Activated naive CD8-positive, alpha-beta T cell treated with anti-CD3 and anti-CD28 coated beads, Interleukin-2, amount 10 ng/mL, durations not matched to agents 7 days and 5 days (primary cell): ENCODE results near the gene CHADL. TPM values are rescaled to one million over a fixed set of nuclear protein-coding genes. Genes with fewer than 3 reads are reported as not detected.

Experiments used
- ATAC-seq: fragments of 150-1000 bp; cut with Tn5 transposase; one replicate; pipeline ENCODE4 v1.10.0; 2021; ENCODE audit warnings: low read depth, moderate library complexity
- POLR2A ChIA-PET: fragments of 350-600 bp; sonication (Branson Sonifier 250); formaldehyde crosslinking; loops from one replicate; lab custom pipeline; 2021; ENCODE audit warnings: antibody characterized with exemption; lab: Charles Lee
- DNase-seq: peaks from one replicate; pipeline ENCODE4 v3.0.0; 2021
- H3K27ac Mint-ChIP-seq: one replicate; pipeline ENCODE4 v1.8.0; 2022; ENCODE audit warnings: mild to moderate bottlenecking, mixed read lengths
- H3K27me3 Mint-ChIP-seq: one replicate; pipeline ENCODE4 v1.8.0; 2022; ENCODE audit warnings: mild to moderate bottlenecking, moderate library complexity, mixed read lengths
- H3K36me3 Mint-ChIP-seq: one replicate; pipeline ENCODE4 v1.8.0; 2021; ENCODE audit warnings: mild to moderate bottlenecking, mixed read lengths
- H3K4me1 Mint-ChIP-seq: one replicate; pipeline ENCODE4 v1.8.0; 2021; ENCODE audit warnings: mixed read lengths
- H3K4me3 Mint-ChIP-seq: one replicate; pipeline ENCODE4 v1.8.0; 2022; ENCODE audit warnings: mild to moderate bottlenecking, moderate library complexity, mixed read lengths
- H3K9me3 Mint-ChIP-seq: one replicate; pipeline ENCODE4 v1.8.0; 2021; ENCODE audit warnings: mixed read lengths
- total RNA-seq, 2 experiments: library from RNA; stranded (reverse); gene quantifications; one replicate each; pipeline ENCODE4 v1.2.3, GENCODE V29; 2021

CHADL gene
- under 1 TPM; 0.45 to 0.83 TPM for total RNA-seq

- H3K27ac Mint-ChIP-seq = peak within 1 kb of the TSS; percentile 58
These were observed at the start of gene CHADL for GRCh38 chr22:41240377-41241132. Gene CHADL, minus strand, starts transcription at chr22:41240931. Its CDS starts 50 bp downstream, at chr22:41240881.

GRCh38 chr22:41289671-41290070 is 48.9 kb upstream of the CHADL start:
- Mint-ChIP-seq H3K27me3 (no peaks in the 10 kb centered on the region), H3K36me3 (peaks cover 2% of the 10 kb centered on the region), H3K4me3 (no peak overlapping the region), H3K9me3 (no peaks in the 10 kb centered on the region), H3K4me1 (peaks cover 8% of the 10 kb centered on the region), H3K27ac (no peak overlapping the region)
- DNase-seq = no peak
- POLR2A ChIA-PET = interaction anchor here (0.7 to 5.3 kb wide), 2 partner anchors 13 to 832 kb away, joined by 4 to 80 read pairs; partner anchors contain the start of gene ZC3H7B
- no peak for ATAC-seq

More at GRCh38 chr22:41240377-41241132, at the start of gene CHADL:
- ATAC-seq (no peak), DNase-seq (no peak)
- POLR2A ChIA-PET = no interaction called here
- Mint-ChIP-seq H3K4me3 (no peak within 1 kb of the TSS), H3K4me1 (peaks cover 5% of the 10 kb centered on the region), H3K27me3 (no peaks in the 10 kb centered on the region), H3K9me3 (no peaks in the 10 kb centered on the region), H3K36me3 (peaks cover 4% of the 10 kb centered on the region)

- DNase-seq (no peak), ATAC-seq (no peak)
- Mint-ChIP-seq H3K36me3 (peaks cover 7% of the 10 kb centered on the region), H3K27ac (peak overlapping the region; percentile 92), H3K4me3 (peak overlapping the region; percentile 68), H3K4me1 (peaks cover 10% of the 10 kb centered on the region), H3K27me3 (no peaks in the 10 kb centered on the region), H3K9me3 (no peaks in the 10 kb centered on the region)
- POLR2A ChIA-PET = interaction anchor here (1.6 to 5.3 kb wide), 3 partner anchors 14 to 159 kb away, joined by 3 to 80 read pairs (median 15); partner anchors contain the start of genes TEF, TOB2 and ZC3H7B
These were observed 47.7 kb upstream of the CHADL start for GRCh38 chr22:41288245-41288946.

GRCh38 chr22:41286639-41287091 is 45.9 kb upstream of the CHADL start:
- ATAC-seq = peak; percentile 14
- POLR2A ChIA-PET = interaction anchor here (0.6 to 5.3 kb wide), 22 partner anchors 8 to 546 kb away, joined by 3 to 80 read pairs (median 6); partner anchors contain the start of genes ACO2, EP300, PHF5A and RBX1
- no peaks in the 10 kb centered on the region for H3K27me3 Mint-ChIP-seq

GRCh38 chr22:41285820-41286638 is 45.3 kb upstream of the CHADL start, which contains the start of gene RANGAP1:
Gene RANGAP1, minus strand, starts transcription at chr22:41286187. Its CDS starts 5,143 bp downstream, at chr22:41281044.
- peaks cover 18% of the 10 kb centered on the region for H3K4me1 Mint-ChIP-seq
- H3K4me3 Mint-ChIP-seq = peak within 1 kb of the TSS; percentile 95

More at GRCh38 chr22:41286639-41287091, 45.9 kb upstream of the CHADL start:
- Mint-ChIP-seq H3K9me3 (no peaks in the 10 kb centered on the region), H3K27ac (peak overlapping the region; percentile 96), H3K36me3 (peaks cover 11% of the 10 kb centered on the region), H3K4me1 (peaks cover 16% of the 10 kb centered on the region), H3K4me3 (peak overlapping the region; percentile 95)
- peak; percentile 55 for DNase-seq

GRCh38 chr22:41285441-41285819 is 44.7 kb upstream of the CHADL start:
- Mint-ChIP-seq H3K9me3 (no peaks in the 10 kb centered on the region), H3K36me3 (peaks cover 17% of the 10 kb centered on the region), H3K4me1 (peaks cover 21% of the 10 kb centered on the region), H3K27me3 (no peaks in the 10 kb centered on the region), H3K27ac (peak overlapping the region; percentile 96), H3K4me3 (peak overlapping the region; percentile 95)
- DNase-seq (peak; percentile 80), ATAC-seq (peak; percentile 37)
- POLR2A ChIA-PET = interaction anchor here (1.4 to 5.3 kb wide), 11 partner anchors 11 to 428 kb away, joined by 4 to 80 read pairs (median 8); partner anchors contain the start of genes ACO2, EP300, PHF5A and ST13

More at GRCh38 chr22:41285820-41286638, 45.3 kb upstream of the CHADL start, which contains the start of gene RANGAP1:
- no peaks in the 10 kb centered on the region for H3K27me3 Mint-ChIP-seq
- peaks cover 12% of the 10 kb centered on the region for H3K36me3 Mint-ChIP-seq
- DNase-seq (peak; percentile 96), ATAC-seq (peak; percentile 96)
- no peaks in the 10 kb centered on the region for H3K9me3 Mint-ChIP-seq
- H3K27ac Mint-ChIP-seq = peak within 1 kb of the TSS; percentile 96
- POLR2A ChIA-PET = interaction anchor here (0.6 to 5.3 kb wide), 23 partner anchors 8 to 547 kb away, joined by 3 to 80 read pairs (median 5); partner anchors contain the start of genes ACO2, EP300, PHF5A and PMM1

GRCh38 chr22:41284465-41284864 is 43.7 kb upstream of the CHADL start:
- POLR2A ChIA-PET = interaction anchor here (0.9 kb wide), 1 partner anchor 18 kb away, joined by 4 read pairs; no protein-coding TSS in a partner anchor
- no peak for DNase-seq
- H3K9me3 Mint-ChIP-seq = no peaks in the 10 kb centered on the region
- no peaks in the 10 kb centered on the region for H3K27me3 Mint-ChIP-seq
- peaks cover 21% of the 10 kb centered on the region for H3K4me1 Mint-ChIP-seq
- peak overlapping the region; percentile 96 for H3K27ac Mint-ChIP-seq
- H3K4me3 Mint-ChIP-seq = peak overlapping the region; percentile 95
- H3K36me3 Mint-ChIP-seq = peaks cover 17% of the 10 kb centered on the region
- no peak for ATAC-seq

GRCh38 chr22:41280854-41281253 is 40.1 kb upstream of the CHADL start:
- H3K4me3 Mint-ChIP-seq = no peak overlapping the region
- H3K36me3 Mint-ChIP-seq = peaks cover 31% of the 10 kb centered on the region
- H3K4me1 Mint-ChIP-seq = peaks cover 16% of the 10 kb centered on the region
- POLR2A ChIA-PET = interaction anchor here (2.3 kb wide), 1 partner anchor 21 kb away, joined by 8 read pairs; the partner anchor contains the start of gene ZC3H7B
- no peaks in the 10 kb centered on the region for H3K9me3 Mint-ChIP-seq
- no peak for ATAC-seq
- H3K27me3 Mint-ChIP-seq = no peaks in the 10 kb centered on the region
- no peak overlapping the region for H3K27ac Mint-ChIP-seq
- DNase-seq = no peak

GRCh38 chr22:41280065-41280464 is 39.3 kb upstream of the CHADL start:
- Mint-ChIP-seq H3K4me3 (no peak overlapping the region), H3K27me3 (no peaks in the 10 kb centered on the region), H3K27ac (no peak overlapping the region), H3K36me3 (peaks cover 28% of the 10 kb centered on the region), H3K9me3 (no peaks in the 10 kb centered on the region), H3K4me1 (peaks cover 13% of the 10 kb centered on the region)
- POLR2A ChIA-PET = interaction anchor here (0.7 kb wide), 1 partner anchor 128 kb away, joined by 3 read pairs; no protein-coding TSS in a partner anchor
- DNase-seq (no peak), ATAC-seq (no peak)

- Mint-ChIP-seq H3K27ac (no peak overlapping the region), H3K4me1 (peaks cover 2% of the 10 kb centered on the region), H3K4me3 (no peak overlapping the region), H3K36me3 (peaks cover 35% of the 10 kb centered on the region), H3K9me3 (no peaks in the 10 kb centered on the region), H3K27me3 (no peaks in the 10 kb centered on the region)
- ATAC-seq (no peak), DNase-seq (no peak)
- POLR2A ChIA-PET = interaction anchor here (0.8 to 1.9 kb wide), 2 partner anchors 11 to 37 kb away, joined by 4 to 8 read pairs; partner anchors contain the start of gene RANGAP1
These were observed 34.1 kb upstream of the CHADL start for GRCh38 chr22:41274856-41275255.

- Mint-ChIP-seq H3K27me3 (no peaks in the 10 kb centered on the region), H3K4me1 (peaks cover 2% of the 10 kb centered on the region), H3K27ac (no peak overlapping the region), H3K4me3 (no peak overlapping the region), H3K9me3 (no peaks in the 10 kb centered on the region), H3K36me3 (peaks cover 34% of the 10 kb centered on the region)
- POLR2A ChIA-PET = interaction anchor here (1.9 kb wide), 1 partner anchor 13 kb away, joined by 8 read pairs; the partner anchor contains the start of gene RANGAP1
- DNase-seq = no peak
- no peak for ATAC-seq
These were observed 32.4 kb upstream of the CHADL start for GRCh38 chr22:41273128-41273527.

- ATAC-seq (no peak), DNase-seq (no peak)
- Mint-ChIP-seq H3K4me3 (no peak overlapping the region), H3K4me1 (peaks cover 2% of the 10 kb centered on the region), H3K27me3 (no peaks in the 10 kb centered on the region), H3K36me3 (peaks cover 29% of the 10 kb centered on the region), H3K9me3 (no peaks in the 10 kb centered on the region), H3K27ac (no peak overlapping the region)
- POLR2A ChIA-PET = no interaction called here
These were observed 31.1 kb upstream of the CHADL start for GRCh38 chr22:41271787-41272186.
